Omental fat pad (tissue), 4 donors: ENCODE results near the gene HMCN2. TPM values are rescaled to one million over a fixed set of nuclear protein-coding genes. Genes with fewer than 3 reads are reported as not detected.

Source experiments
- ATAC-seq: fragments of 150-250 bp; one replicate; pipeline ENCODE4 v1.9.1; 2016; ENCODE audit warnings: mild to moderate bottlenecking, moderate library complexity; ENCODE audit not compliant: low FRiP score
- DNase-seq: peaks from one replicate; pipeline ENCODE4 v3.0.0-alpha.2; 2019; ENCODE audit warnings: low spot score
- CTCF ChIP-seq, 3 donors: fragments of 450-650 bp; IDR thresholded peaks; one replicate each; pipeline ENCODE4 v1.5.1; 2016 to 2017; ENCODE audit warnings: antibody characterized with exemption in 3 of 3, mild to moderate bottlenecking in 3 of 3, moderate library complexity in 2 of 3
- total RNA-seq, 4 donors: library from RNA; depleted of rRNA; stranded (reverse); fragments of >200 nt; gene quantifications; one replicate each; pipeline ENCODE4 v1.1.0, GENCODE V29; 2016

The HMCN2 gene
- total RNA-seq, 4 donors from 2014 or later: 0.19 to 5.8 (median 0.75) TPM

GRCh38 chr9:130325921-130326320, 60.4 kb downstream of the HMCN2 start:
- TF ChIP-seq CTCF (IDR thresholded peaks at IDR 0.05): no peak
- ATAC-seq: no peak
- no peak for DNase-seq

- ATAC-seq: no peak
- DNase-seq: no peak
- no peak for TF ChIP-seq CTCF (IDR thresholded peaks at IDR 0.05)
These were observed 61.7 kb downstream of the HMCN2 start for GRCh38 chr9:130327070-130327780.

- DNase-seq: peak; percentile 37
- no peak for TF ChIP-seq CTCF (IDR thresholded peaks at IDR 0.05)
- peak; percentile 48 for ATAC-seq
These were observed 62.3 kb downstream of the HMCN2 start for GRCh38 chr9:130327781-130328348.

- DNase-seq (no peak), ATAC-seq (peak; percentile 49)
- no peak for TF ChIP-seq CTCF (IDR thresholded peaks at IDR 0.05)
These were observed 62.8 kb downstream of the HMCN2 start for GRCh38 chr9:130328349-130328801.

GRCh38 chr9:130329061-130329460, 63.5 kb downstream of the HMCN2 start:
- no peak for TF ChIP-seq CTCF (IDR thresholded peaks at IDR 0.05)
- ATAC-seq (no peak), DNase-seq (no peak)

GRCh38 chr9:130330202-130330862, 64.8 kb downstream of the HMCN2 start:
- TF ChIP-seq CTCF (IDR thresholded peaks at IDR 0.05): no peak
- ATAC-seq: no peak

More at GRCh38 chr9:130330202-130330862, 64.8 kb downstream of the HMCN2 start:
- DNase-seq: no peak
